Measurements from ENCODE around the gene LRRC2. TPM values are rescaled to one million over a fixed set of nuclear protein-coding genes. Genes with fewer than 3 reads are reported as not detected.

Gene LRRC2
- total RNA-seq, 1 donor from 2014 or later, result 0.31 TPM

DNA sequence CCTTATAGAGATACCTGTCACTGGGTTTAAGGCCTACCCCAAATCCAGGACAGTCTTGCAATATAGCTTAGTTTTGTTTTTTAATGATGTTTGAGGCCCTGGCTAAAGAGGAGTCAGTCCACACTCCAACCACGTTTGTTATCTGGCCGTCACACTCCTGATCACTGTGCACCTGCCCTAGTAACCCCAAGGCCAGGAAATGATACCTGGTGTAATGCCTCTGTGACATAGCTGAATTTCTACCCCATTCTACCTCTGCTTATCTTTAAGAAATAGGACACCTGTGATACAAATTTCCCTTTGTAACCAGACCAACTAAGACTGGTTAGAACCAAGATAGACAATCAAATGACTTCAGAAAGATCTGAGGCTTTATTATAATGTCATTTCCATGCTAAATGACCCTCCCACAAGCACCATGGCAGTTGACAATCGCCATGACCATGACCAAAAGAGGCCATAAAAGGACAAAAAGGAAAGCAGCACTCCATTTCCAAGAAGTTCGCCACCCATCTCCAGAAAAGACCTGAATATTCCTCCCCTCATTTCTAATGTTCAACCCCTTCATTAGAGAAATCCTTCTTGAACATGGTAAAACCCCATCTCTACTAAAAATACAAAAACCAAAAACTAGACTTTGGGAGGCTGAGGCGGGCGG, 73.1 kb downstream of the LRRC2 start:
- peaks cover 5% of the 10 kb centered on the region for H3K4me1 Mint-ChIP-seq (ENCODE audit: unreplicated experiment)
- H3K4me3 Mint-ChIP-seq, result no peak overlapping the region
- peaks cover 4% of the 10 kb centered on the region for H3K36me3 Mint-ChIP-seq
- H3K27ac Mint-ChIP-seq, result no peak overlapping the region
- peak; percentile 22 for DNase-seq (ENCODE audit: extremely low spot score, unreplicated experiment)
- peaks cover under 1% of the 10 kb centered on the region for H3K27me3 Mint-ChIP-seq
- TF ChIP-seq, protein P1, sequence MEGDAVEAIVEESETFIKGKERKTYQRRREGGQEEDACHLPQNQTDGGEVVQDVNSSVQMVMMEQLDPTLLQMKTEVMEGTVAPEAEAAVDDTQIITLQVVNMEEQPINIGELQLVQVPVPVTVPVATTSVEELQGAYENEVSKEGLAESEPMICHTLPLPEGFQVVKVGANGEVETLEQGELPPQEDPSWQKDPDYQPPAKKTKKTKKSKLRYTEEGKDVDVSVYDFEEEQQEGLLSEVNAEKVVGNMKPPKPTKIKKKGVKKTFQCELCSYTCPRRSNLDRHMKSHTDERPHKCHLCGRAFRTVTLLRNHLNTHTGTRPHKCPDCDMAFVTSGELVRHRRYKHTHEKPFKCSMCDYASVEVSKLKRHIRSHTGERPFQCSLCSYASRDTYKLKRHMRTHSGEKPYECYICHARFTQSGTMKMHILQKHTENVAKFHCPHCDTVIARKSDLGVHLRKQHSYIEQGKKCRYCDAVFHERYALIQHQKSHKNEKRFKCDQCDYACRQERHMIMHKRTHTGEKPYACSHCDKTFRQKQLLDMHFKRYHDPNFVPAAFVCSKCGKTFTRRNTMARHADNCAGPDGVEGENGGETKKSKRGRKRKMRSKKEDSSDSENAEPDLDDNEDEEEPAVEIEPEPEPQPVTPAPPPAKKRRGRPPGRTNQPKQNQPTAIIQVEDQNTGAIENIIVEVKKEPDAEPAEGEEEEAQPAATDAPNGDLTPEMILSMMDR (conservative IDR thresholded peaks at IDR 0.05), result no peak
- no peaks in the 10 kb centered on the region for H3K9me3 Mint-ChIP-seq

GRCh38 chr3:46491089-46492070, 74.7 kb downstream of the LRRC2 start:
- peak; percentile 25 for DNase-seq (ENCODE audit: extremely low spot score, unreplicated experiment)
- Mint-ChIP-seq H3K9me3 (no peaks in the 10 kb centered on the region), H3K4me3 (no peak overlapping the region), H3K27me3 (peaks cover 10% of the 10 kb centered on the region), H3K27ac (no peak overlapping the region), H3K4me1 (ENCODE audit: unreplicated experiment) (peaks cover 5% of the 10 kb centered on the region), H3K36me3 (peaks cover 4% of the 10 kb centered on the region)
- TF ChIP-seq, protein P1 (conservative IDR thresholded peaks at IDR 0.05), result no peak

- Mint-ChIP-seq H3K27ac (no peak overlapping the region), H3K27me3 (peaks cover 10% of the 10 kb centered on the region), H3K9me3 (no peaks in the 10 kb centered on the region), H3K4me1 (ENCODE audit: unreplicated experiment) (peaks cover 5% of the 10 kb centered on the region), H3K4me3 (no peak overlapping the region), H3K36me3 (no peaks in the 10 kb centered on the region)
- TF ChIP-seq, protein P1 (conservative IDR thresholded peaks at IDR 0.05), result no peak
- no peak for DNase-seq (ENCODE audit: extremely low spot score, unreplicated experiment)
Measured at GRCh38 chr3:46490338-46491084, 75.6 kb downstream of the LRRC2 start.

- H3K4me3 Mint-ChIP-seq, result no peak overlapping the region
- H3K27me3 Mint-ChIP-seq, result peaks cover 10% of the 10 kb centered on the region
- H3K9me3 Mint-ChIP-seq, result no peaks in the 10 kb centered on the region
- DNase-seq (ENCODE audit: extremely low spot score, unreplicated experiment), result no peak
- H3K36me3 Mint-ChIP-seq, result no peaks in the 10 kb centered on the region
- TF ChIP-seq, protein P1 (conservative IDR thresholded peaks at IDR 0.05), result no peak
- H3K4me1 Mint-ChIP-seq (ENCODE audit: unreplicated experiment), result peaks cover 5% of the 10 kb centered on the region
- no peak overlapping the region for H3K27ac Mint-ChIP-seq
Measured at GRCh38 chr3:46489875-46490274, 76.2 kb downstream of the LRRC2 start.

DNA sequence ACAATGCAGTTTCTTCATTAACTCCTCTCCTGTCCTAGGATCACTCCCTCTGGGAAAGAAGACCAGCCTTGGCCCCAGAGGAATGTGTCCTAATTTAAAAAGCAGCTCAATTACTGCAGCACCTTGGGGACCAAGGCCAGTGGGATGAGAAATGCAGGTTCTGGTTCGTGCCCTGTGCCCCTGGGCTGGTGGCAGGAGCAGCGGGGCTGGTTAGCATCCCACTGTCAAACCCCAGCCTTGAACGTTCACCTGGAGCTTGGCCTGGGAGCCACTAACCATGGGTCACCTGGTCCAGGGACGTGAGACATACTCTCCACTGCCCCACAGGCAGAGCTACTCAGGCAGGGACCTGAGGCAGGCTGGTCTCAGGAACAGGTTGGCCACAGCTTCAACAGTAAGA, 76.7 kb downstream of the LRRC2 start:
- Mint-ChIP-seq H3K36me3 (no peaks in the 10 kb centered on the region), H3K27ac (no peak overlapping the region), H3K4me3 (no peak overlapping the region), H3K4me1 (ENCODE audit: unreplicated experiment) (peaks cover 5% of the 10 kb centered on the region), H3K9me3 (no peaks in the 10 kb centered on the region), H3K27me3 (peaks cover 10% of the 10 kb centered on the region)
- TF ChIP-seq, protein P1 (conservative IDR thresholded peaks at IDR 0.05), result no peak
- DNase-seq (ENCODE audit: extremely low spot score, unreplicated experiment), result peak; percentile 51
